Glomerular endothelial cell (primary cell): ENCODE measurements around the gene EBNA1BP2. TPM values are rescaled to one million over a fixed set of nuclear protein-coding genes. Genes with fewer than 3 reads are reported as not detected.
"Not testable (repeated sequence)": the region's sequence is repeated elsewhere in the genome, so short reads cannot be mapped to it uniquely, and the experiment has no call there.

ENCODE experiments used
- DNase-seq: peaks from one replicate; pipeline ENCODE4 v3.0.0-alpha.2; 2011; ENCODE audit warnings: low read depth, low spot score; ENCODE audit errors: extremely low read depth
- total RNA-seq: library from RNA; depleted of rRNA; stranded (reverse); fragments of >200 nt; gene quantifications from 2 replicates; pipeline ENCODE4 v1.2.3, GENCODE V29; 2015

Gene EBNA1BP2
- total RNA-seq, 1 donor from 2014 or later, result 93.0 TPM

GRCh38 chr1:43121256-43121900 lies 50.7 kb downstream of the EBNA1BP2 start:
- DNase-seq, result no peak

GRCh38 chr1:43119928-43120586 lies 52.0 kb downstream of the EBNA1BP2 start:
- DNase-seq, result not testable (repeated sequence)

Other genes with a start within 250 kb of the EBNA1BP2 start
- gene SLC2A1, start 213.4 kb downstream of the EBNA1BP2 start, total RNA-seq, result 126 and 197 TPM in 2 replicates
- 0.23 and 0.29 TPM in 2 replicates for gene CFAP57, start within 50 bp of the EBNA1BP2 start, total RNA-seq
- gene TMEM125, start 97.7 kb upstream of the EBNA1BP2 start, total RNA-seq, result not detected in 2 replicates
- gene C1orf210, start 113.3 kb upstream of the EBNA1BP2 start, total RNA-seq, result not detected in 2 replicates
- 479 and 640 TPM in 2 replicates for gene TIE1, start 128.7 kb upstream of the EBNA1BP2 start, total RNA-seq
- gene MPL, start 165.5 kb upstream of the EBNA1BP2 start, total RNA-seq, result not detected in 2 replicates
- 15.2 and 38.9 TPM in 2 replicates for gene CDC20, start 186.7 kb upstream of the EBNA1BP2 start, total RNA-seq
- 89.4 and 95.9 TPM in 2 replicates for gene ELOVL1, start 195.7 kb upstream of the EBNA1BP2 start, total RNA-seq
- gene MED8, start 217.5 kb upstream of the EBNA1BP2 start, total RNA-seq, result 44.9 and 45.9 TPM in 2 replicates
- 11.3 and 21.8 TPM in 2 replicates for gene SZT2, start 217.6 kb upstream of the EBNA1BP2 start, total RNA-seq